ENCODE results near the gene G6PD.
"Not testable (repeated sequence)": the region's sequence is repeated elsewhere in the genome, so short reads cannot be mapped to it uniquely, and the experiment has no call there.

The G6PD gene

DNA sequence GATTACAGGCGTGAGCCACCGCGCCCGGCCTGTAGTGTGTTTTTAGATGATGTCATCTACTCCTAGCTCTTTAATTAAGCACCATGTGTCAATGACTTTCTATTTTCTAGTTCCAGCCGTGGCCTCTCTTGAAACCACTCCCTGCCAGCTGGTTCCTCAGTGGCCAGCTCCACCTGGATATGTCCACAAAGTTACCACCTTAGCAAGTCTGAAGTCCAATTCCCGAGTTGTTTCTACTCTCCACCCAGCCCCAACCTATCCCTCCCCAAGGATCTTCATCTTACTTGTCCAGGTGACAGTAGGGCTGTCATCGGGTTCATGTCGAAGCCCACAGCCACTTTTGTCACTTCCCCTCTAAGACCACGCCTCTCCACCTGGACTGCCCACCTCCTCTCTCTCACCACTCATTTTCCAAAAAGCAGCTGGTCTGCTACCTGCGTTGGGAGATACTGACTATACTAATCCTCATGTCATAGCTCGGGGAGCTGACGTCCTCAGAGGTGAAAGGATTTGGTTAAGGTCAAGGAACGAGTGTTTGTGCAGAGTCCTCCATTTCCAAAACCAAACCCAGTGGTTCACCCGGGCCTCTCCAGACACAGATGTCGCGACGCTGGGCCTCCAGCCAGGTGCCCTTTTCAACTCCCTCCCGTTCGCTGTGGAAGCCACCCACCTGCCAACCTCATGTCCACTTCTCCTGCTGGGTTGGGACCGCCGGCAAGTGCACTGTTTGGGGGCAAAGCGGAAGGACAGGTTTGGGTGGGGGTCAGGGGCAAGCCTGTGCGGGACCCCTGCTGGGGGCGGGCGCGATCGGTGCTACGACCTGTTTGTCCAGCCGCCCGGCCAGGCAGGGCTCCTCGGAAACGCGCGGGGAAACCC lies 31.3 kb downstream of the G6PD start:
- DNase-seq (ENCODE audit: low read depth) = no peak

DNA sequence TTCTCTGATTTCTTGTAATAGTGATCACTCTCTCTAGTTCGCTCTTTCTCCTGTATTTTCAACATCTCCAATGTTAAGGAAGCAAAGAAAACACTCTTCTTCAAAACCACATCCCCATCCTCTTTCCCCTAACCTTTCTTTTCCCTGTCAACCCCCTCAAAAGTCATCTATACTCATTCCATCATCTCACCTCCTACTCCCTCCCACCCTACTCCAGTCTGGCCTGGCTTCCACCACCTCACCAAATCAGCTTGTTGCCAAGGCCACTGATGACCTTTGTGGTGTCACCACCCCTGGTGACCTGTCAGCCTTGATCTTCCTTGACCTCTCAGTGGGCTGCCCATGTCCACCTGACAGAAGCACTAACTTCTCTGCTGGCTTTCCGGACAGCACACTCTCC lies 32.9 kb downstream of the G6PD start:
- DNase-seq (ENCODE audit: low read depth) = no peak

- DNase-seq (ENCODE audit: low read depth) = no peak
Observed at GRCh38 chrX:154512879-154513553, 33.6 kb downstream of the G6PD start.

DNA sequence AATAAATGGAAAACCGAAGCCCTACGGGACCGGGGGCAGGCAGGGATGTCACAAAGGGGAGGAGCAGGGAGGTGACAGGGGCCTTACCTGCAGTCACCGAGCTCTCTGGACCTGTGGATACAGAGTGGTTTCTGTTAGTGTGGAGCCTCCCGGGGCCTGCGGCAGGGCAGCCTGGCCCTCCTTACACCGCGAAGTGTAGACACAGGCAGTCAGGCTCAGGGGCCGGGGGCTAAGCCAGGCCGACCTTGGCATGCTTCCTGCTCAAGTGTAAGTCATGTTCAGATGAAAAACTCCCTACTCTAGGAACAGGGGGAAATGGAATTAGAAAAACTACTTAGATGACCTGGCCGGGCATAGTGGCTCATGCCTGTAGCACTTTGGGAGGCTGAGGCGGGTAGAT lies 34.9 kb downstream of the G6PD start:
- no peak for DNase-seq (ENCODE audit: low read depth)

DNA sequence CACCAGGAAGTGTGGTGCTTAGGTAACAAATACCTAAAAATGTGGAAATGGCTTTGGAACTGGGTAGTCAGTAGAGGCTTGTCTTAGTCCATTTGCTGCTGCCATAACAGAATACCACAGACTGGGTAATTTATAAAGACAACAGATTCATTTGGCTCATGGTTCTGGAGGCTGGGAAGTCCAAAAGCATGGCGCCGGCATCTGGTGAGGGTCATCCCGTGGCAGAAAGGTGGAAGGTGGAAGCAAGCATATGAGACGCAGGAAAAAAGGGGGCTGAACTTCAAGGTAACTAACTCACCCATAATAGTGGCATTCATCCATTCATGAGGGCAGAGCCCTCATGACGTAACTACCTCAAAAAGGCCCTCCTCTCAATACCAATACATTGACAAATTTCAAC lies 37.2 kb downstream of the G6PD start:
- DNase-seq (ENCODE audit: low read depth) = no peak

DNA sequence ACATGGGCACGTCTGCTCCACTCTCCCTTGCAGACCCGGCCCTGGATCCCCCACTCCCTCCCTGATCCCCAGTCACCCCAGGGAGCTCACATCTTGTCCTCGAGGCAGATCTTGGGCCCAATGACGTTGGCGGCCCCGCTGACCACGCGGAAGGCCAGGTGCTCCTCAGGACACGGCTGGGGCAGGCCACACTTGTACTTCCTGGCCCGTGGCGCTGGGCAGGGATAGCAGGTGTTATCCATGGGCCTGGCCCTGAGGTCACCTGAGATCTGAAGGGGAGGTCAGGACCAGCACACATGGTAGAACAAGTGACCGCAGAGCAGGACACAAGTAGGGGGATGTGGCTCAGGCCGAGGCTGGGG lies 38.3 kb downstream of the G6PD start:
- DNase-seq (ENCODE audit: low read depth) = no peak

DNA sequence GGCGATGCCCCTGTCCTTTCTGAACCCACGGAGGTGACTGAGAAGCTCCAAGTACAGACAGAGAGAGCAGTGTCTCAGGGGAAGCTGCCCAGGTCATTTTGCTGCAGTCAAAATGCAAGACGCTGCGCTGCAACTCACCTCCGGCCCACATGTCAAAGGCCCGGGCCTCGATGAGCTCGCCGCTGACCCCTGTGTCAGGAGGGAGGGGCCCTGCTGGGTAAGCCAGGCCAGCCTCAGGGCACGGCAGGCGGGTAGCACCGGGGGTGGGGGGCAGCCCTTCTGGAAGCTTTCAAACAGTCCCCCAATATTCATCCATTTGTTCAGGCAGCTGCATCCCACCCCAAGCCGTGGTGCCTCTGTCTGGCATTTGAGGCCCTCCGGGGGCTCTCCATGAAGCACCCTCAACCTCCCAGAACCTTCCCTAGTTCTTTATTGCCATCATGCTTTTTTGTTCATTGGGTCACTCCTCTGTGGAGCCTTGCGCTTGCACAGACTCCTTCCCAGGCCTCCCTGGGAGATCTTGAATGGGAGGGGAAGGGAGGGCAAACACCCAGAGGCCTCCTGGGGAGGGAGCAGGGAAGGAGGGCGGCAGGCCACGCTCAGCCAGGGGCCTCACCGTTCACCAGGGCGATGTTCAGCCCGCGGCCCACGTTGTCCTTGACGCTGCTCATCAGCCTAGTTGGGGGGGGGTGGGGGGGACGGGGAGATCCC lies 38.8 kb downstream of the G6PD start:
- no peak for DNase-seq (ENCODE audit: low read depth)

DNA sequence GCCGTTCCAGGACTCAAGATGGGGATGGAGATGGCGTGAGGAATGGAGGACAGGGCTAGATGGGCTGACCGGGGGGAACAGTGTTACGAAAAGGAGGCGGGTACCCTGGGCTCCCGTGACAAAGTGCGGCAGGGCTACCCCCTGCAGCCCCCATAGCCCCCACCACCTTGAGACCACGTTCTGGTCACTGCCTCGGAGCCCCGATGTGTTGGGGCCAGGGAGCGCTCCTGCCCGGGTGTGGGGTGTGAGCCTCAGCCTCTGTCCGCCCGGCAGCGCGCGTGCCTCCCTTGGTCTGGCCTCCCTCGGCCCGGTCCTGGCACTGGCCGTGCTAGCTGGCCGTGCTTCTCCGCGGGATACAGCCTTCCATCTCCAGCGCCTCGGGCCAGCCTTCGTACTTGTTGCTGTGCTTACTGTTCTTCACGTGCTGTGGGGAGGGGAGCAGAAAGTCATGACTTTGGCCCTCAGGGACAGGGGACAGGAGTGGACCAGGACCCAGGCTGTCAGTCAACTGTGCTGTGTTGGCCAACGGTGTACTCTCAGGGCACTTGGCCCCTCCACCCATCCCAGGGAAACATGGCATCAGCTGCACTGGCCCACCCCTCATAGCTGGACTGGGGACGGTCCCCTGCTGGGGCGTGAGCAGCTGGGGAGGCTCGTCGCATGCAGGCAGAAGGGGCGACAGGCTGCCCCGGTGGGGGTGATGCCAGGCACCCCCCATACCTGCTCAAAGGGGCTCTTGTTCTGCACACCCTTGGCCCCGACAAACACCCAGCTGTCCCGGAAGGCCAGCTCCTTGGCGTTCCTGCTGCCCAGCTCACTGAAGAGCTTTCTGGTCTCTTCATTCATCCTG lies 39.9 kb downstream of the G6PD start:
- DNase-seq (ENCODE audit: low read depth) = no peak

GRCh38 chrX:154505734-154506133 lies 40.9 kb downstream of the G6PD start:
- DNase-seq (ENCODE audit: low read depth) = no peak

- no peak for DNase-seq (ENCODE audit: low read depth)
Observed at GRCh38 chrX:154502989-154503388, 43.7 kb downstream of the G6PD start.

GRCh38 chrX:154502098-154502497 lies 44.5 kb downstream of the G6PD start:
- DNase-seq (ENCODE audit: low read depth) = no peak

DNA sequence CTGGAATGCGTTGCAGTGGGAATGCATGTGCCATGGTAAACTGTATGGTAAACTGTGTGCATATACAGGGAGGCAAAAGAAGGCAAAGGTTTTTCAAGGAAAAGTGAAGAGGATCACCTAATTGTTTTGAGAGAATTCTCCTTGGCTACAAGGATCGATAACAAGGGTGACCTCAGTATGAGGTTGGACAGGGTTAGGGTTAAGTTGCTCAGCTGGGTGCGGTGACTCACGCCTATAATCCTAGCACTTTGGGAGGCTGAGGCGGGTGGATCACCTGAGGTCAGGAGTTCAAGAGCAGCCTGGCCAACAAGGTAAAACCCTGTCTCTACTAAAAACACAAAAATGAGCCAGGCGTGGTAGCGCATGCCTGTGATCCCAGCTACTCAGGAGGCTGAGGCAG lies 45.2 kb downstream of the G6PD start:
- not testable (repeated sequence) for DNase-seq (ENCODE audit: low read depth)

DNA sequence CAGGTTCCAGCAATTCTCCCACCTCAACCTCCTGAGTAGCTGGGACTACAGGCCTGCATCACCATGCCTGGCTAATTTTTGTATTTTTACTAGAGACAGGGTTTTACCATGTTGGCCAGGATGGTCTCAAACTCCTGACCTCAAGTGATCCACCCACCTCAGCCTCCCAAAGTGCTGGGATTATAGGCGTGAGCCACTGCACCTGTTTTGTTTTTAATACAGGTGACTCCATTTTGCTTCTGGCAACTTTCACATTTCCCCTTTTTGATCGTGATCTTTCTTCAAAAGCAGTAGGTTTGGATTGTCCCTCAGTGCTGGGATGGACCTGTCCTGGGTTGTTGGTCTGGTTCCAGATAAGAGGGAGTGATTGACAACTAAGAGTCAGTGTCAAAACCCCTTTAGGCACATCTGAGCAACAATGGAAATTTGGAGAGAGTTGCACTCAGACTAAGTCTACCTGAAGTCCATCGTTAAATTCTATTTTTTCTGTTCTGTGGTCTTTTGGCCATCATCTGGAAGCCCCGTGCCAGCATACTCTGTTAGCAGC lies 50.0 kb downstream of the G6PD start:
- not testable (repeated sequence) for DNase-seq (ENCODE audit: low read depth)

DNA sequence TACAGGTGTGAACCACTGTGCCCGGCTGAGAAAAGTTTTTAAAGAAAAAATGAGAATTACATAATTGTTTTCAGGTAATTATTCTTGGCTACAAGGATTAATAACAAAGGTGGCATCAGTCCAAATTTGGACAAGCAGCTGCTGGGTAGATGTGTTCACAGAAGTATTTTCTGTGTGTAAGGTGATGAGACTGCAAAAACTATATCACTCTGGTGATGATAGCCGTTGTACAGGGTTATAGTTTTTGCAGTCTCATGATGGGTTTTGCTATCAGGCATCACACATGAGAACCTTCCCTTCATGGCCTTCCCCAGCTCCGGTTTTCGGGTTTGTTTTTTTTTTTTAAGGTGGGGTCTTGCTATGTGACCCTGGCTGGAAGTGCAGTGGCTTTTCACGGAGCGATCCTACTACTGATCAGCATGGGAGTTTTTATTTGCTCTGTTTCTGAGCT lies 51.1 kb downstream of the G6PD start:
- DNase-seq (ENCODE audit: low read depth) = no peak

DNA sequence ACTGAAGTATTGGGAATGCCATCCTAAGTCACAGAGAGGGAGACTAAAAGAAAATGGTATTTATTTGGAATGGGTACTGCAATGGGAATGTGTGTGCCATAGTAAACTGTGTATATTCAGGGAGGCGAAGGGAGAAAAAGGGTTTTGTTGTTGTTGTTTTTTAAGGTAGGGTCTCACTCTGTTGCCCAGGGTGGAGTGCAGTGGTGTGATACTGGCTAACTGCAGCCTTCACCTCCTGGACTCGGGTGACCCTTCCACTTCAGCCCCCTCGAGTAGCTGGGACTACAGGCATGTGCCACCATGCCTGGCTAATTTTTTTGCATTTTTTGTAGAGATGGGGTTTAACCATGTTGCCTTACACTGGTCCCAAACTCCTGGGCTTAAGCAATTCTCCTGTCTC lies 51.9 kb downstream of the G6PD start:
- no peak for DNase-seq (ENCODE audit: low read depth)

GRCh38 chrX:154490414-154491083 lies 56.1 kb downstream of the G6PD start, which contains the start of gene SLC10A3:
Gene SLC10A3, minus strand, starts transcription at chrX:154490629. Its CDS starts 1,689 bp downstream, at chrX:154488940.
- DNase-seq (ENCODE audit: low read depth) = peak; percentile 82

GRCh38 chrX:154490021-154490413 lies 56.6 kb downstream of the G6PD start:
- DNase-seq (ENCODE audit: low read depth) = peak; percentile 10

GRCh38 chrX:154489182-154489581 lies 57.5 kb downstream of the G6PD start:
- no peak for DNase-seq (ENCODE audit: low read depth)

- DNase-seq (ENCODE audit: low read depth) = no peak
Observed at GRCh38 chrX:154488336-154489075, 58.1 kb downstream of the G6PD start.
